ENCODE results near the gene NUDT14. TPM values are rescaled to one million over a fixed set of nuclear protein-coding genes. Genes with fewer than 3 reads are reported as not detected.

The NUDT14 gene
- total RNA-seq, 1 donor from 2014 or later = 5.5 TPM

DNA sequence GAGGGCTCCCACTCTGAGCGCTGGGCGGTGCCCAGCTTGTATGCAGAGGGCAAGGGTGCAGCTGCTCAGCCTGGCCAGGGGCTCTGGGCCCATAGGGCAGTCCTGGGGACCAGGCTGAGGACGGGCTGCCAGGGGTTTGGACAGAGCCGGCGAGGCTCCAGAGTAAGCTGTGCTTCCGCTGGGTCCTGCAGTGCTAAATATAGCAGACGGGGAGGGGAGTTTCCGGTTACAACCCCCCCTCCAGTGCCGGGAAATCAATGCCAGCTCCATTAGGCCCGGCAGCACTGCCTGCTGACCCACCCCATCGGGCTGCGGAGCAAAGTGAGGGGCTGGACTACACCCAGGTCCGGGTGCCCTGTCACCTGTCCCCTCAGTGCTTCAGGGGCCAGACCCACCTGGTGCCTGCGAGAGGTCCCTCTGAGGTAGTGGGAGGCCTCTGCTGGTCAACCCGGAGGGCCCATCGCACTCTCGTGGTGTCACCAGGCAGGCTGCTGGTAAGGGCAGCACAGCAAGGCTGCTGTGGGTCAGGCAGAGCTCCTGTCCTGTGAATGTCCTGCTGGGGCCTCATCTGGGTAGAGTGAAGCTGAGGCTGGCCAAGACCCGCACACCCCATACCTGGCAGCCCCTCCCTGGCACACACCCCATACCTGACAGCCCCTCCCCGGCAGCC, 10.0 kb downstream of the NUDT14 start:
- Histone ChIP-seq H3K27me3 (peaks cover 36% of the 10 kb centered on the region), H3K27ac (no peak overlapping the region), H2AFZ (replicated peaks) (no peak overlapping the region), H3K4me3 (no peak overlapping the region), H3K9me3 (ENCODE audit: low read depth) (no peaks in the 10 kb centered on the region), H3K4me1 (no peaks in the 10 kb centered on the region), H4K20me1 (ENCODE audit: low read depth) (peaks cover 43% of the 10 kb centered on the region), H3K36me3 (no peaks in the 10 kb centered on the region), H3K9ac (no peak overlapping the region), H3K79me2 (ENCODE audit: low read depth) (no peaks in the 10 kb centered on the region), H3F3A (ENCODE audit: low read depth) (peaks cover 12% of the 10 kb centered on the region), H3K4me2 (no peak overlapping the region)
- TF ChIP-seq, protein P1, sequence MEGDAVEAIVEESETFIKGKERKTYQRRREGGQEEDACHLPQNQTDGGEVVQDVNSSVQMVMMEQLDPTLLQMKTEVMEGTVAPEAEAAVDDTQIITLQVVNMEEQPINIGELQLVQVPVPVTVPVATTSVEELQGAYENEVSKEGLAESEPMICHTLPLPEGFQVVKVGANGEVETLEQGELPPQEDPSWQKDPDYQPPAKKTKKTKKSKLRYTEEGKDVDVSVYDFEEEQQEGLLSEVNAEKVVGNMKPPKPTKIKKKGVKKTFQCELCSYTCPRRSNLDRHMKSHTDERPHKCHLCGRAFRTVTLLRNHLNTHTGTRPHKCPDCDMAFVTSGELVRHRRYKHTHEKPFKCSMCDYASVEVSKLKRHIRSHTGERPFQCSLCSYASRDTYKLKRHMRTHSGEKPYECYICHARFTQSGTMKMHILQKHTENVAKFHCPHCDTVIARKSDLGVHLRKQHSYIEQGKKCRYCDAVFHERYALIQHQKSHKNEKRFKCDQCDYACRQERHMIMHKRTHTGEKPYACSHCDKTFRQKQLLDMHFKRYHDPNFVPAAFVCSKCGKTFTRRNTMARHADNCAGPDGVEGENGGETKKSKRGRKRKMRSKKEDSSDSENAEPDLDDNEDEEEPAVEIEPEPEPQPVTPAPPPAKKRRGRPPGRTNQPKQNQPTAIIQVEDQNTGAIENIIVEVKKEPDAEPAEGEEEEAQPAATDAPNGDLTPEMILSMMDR (IDR thresholded peaks at IDR 0.05) = no peak
- TF ChIP-seq EZH2 (IDR thresholded peaks at IDR 0.05) (no peak), EZH2phosphoT487 (IDR thresholded peaks at IDR 0.05) (no peak)
- H3K4me3 Mint-ChIP-seq = no peak overlapping the region
- peaks cover 7% of the 10 kb centered on the region for H3K4me1 Mint-ChIP-seq
- H3K27ac Mint-ChIP-seq = no peak overlapping the region
- no peaks in the 10 kb centered on the region for H3K36me3 Mint-ChIP-seq
- no peak for DNase-seq (ENCODE audit: low spot score)
- no peaks in the 10 kb centered on the region for H3K9me3 Mint-ChIP-seq
- H3K27me3 Mint-ChIP-seq (ENCODE audit: insufficient read depth, low read depth) = peaks cover 13% of the 10 kb centered on the region

DNA sequence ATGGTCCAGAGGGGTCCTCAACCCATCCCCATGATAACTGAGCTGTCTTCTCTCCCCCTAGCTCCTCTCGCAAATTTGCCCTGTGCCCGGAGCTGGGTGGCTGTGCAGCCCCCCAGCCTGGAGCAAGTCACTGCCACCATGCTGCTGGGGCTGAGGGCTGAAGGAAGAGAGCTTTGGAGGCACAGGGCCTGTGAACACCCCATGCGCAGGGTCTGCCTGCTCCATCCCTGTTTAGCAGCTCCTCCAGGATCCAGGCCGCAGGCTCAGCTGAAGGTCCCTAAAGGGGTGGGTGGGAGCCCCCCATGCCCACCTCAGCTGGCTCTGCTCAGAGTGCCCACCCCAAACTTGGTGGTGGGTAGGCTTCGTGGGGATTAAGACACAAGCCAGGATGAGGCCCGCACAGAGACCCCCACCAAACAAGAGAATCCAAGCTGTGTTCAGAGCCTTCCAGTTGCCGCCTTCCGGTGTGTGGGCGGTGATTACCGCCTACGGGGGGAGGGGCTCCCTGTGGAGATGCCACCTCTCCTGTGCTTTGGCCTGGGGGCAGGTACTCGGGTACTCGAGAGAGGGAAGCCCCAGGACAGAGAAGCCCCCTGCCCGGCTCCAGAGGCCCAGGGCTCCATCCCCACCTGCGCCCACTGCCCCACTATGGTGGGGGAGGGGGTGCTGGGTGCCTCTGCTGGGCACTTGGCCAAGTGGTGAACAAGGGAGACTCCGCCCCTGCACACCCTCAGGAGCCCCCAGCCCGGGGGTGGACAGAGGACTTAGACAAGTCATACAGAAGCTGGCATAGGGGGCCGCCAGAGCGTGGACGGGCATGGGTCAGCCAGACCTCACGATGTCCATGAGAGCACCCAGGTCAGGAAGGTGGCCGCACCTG, 11.1 kb downstream of the NUDT14 start:
- no peak for DNase-seq (ENCODE audit: low spot score)
- Mint-ChIP-seq H3K4me1 (peaks cover 7% of the 10 kb centered on the region), H3K27me3 (ENCODE audit: insufficient read depth, low read depth) (peaks cover 11% of the 10 kb centered on the region), H3K36me3 (no peaks in the 10 kb centered on the region), H3K9me3 (no peaks in the 10 kb centered on the region), H3K27ac (no peak overlapping the region), H3K4me3 (peak overlapping the region; percentile 82)
- Histone ChIP-seq H3K79me2 (ENCODE audit: low read depth) (no peaks in the 10 kb centered on the region), H3K9me3 (ENCODE audit: low read depth) (no peaks in the 10 kb centered on the region), H3K4me3 (no peak overlapping the region), H3K36me3 (no peaks in the 10 kb centered on the region), H4K20me1 (ENCODE audit: low read depth) (peaks cover 44% of the 10 kb centered on the region), H3K9ac (no peak overlapping the region), H2AFZ (replicated peaks) (no peak overlapping the region), H3K4me2 (no peak overlapping the region), H3K27ac (no peak overlapping the region), H3F3A (ENCODE audit: low read depth) (peaks cover 12% of the 10 kb centered on the region), H3K27me3 (peaks cover 40% of the 10 kb centered on the region), H3K4me1 (no peaks in the 10 kb centered on the region)
- TF ChIP-seq, protein P1 (IDR thresholded peaks at IDR 0.05) = no peak
- TF ChIP-seq EZH2 (IDR thresholded peaks at IDR 0.05) (no peak), EZH2phosphoT487 (IDR thresholded peaks at IDR 0.05) (no peak)

DNA sequence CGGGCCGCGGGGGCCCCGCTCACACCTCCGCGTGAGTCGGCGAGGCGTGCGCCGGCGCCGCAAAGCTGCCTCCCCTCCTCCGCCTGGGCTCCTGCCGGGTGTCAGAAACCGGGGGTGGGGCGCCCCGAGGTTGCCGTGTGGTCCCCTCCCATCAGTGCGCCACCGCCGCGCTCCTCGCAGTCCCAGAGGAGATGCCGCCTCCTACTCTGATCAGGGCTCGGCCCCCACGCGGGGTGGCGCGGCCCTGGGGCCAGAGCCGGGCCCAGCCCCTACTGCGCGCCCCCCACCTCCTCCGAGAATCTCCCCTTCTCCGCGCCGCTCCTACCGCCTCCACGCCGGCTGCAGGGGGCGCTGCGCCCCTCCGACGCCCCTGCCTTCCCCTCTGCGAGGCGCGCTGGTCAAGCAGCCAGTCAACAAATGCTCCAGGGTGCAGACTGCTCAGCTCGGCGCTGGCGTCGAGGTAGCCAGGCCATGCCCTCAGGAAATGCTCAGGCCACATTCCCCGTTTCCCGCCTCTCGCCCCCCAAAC, 12.1 kb downstream of the NUDT14 start:
- peaks cover 12% of the 10 kb centered on the region for H3F3A ChIP-seq (ENCODE audit: low read depth)
- no peak overlapping the region for H2AFZ ChIP-seq (replicated peaks)
- TF ChIP-seq, protein P1 (IDR thresholded peaks at IDR 0.05) = peak; percentile 78
- peak; percentile 32 for TF ChIP-seq EZH2 (IDR thresholded peaks at IDR 0.05)
- TF ChIP-seq EZH2phosphoT487 (IDR thresholded peaks at IDR 0.05) = no peak
- H4K20me1 ChIP-seq (ENCODE audit: low read depth) = peaks cover 44% of the 10 kb centered on the region
- no peaks in the 10 kb centered on the region for H3K9me3 Mint-ChIP-seq
- H3K4me2 ChIP-seq = peak overlapping the region; percentile 76
- H3K36me3 Mint-ChIP-seq = no peaks in the 10 kb centered on the region
- H3K27ac ChIP-seq = no peak overlapping the region
- H3K9me3 ChIP-seq (ENCODE audit: low read depth) = no peaks in the 10 kb centered on the region
- H3K4me3 ChIP-seq = peak overlapping the region; percentile 42
- DNase-seq (ENCODE audit: low spot score) = peak; percentile 76
- peaks cover 40% of the 10 kb centered on the region for H3K27me3 ChIP-seq
- H3K4me3 Mint-ChIP-seq = peak overlapping the region; percentile 76
- H3K9ac ChIP-seq = no peak overlapping the region
- peaks cover 11% of the 10 kb centered on the region for H3K27me3 Mint-ChIP-seq (ENCODE audit: insufficient read depth, low read depth)
- no peaks in the 10 kb centered on the region for H3K4me1 ChIP-seq
- peaks cover 7% of the 10 kb centered on the region for H3K4me1 Mint-ChIP-seq
- no peaks in the 10 kb centered on the region for H3K79me2 ChIP-seq (ENCODE audit: low read depth)
- no peak overlapping the region for H3K27ac Mint-ChIP-seq
- no peaks in the 10 kb centered on the region for H3K36me3 ChIP-seq
